Thyroid gland (tissue), 4 donors: Measurements from ENCODE around the gene SPAG5.

Experiments used
- CTCF ChIP-seq, 6 experiments: fragments of 200-600 bp in 3 of 6; fragments of 450-650 bp in 3 of 6; sonication (generic) in 3 of 6; IDR thresholded peaks; one replicate each; pipeline ENCODE4 v1.5.1; 2016 to 2019; ENCODE audit warnings: antibody characterized with exemption in 6 of 6, mild to moderate bottlenecking in 2 of 6, inconsistent platforms in 1 of 6, moderate library complexity in 1 of 6
- POLR2A ChIP-seq, 2 donors: fragments of 450-650 bp; IDR thresholded peaks; one replicate each; pipeline ENCODE4 v1.6.1; 2017; ENCODE audit warnings: antibody characterized with exemption in 2 of 2, mild to moderate bottlenecking in 2 of 2, moderate library complexity in 1 of 2

- no peak for TF ChIP-seq CTCF (IDR thresholded peaks at IDR 0.05)
- TF ChIP-seq POLR2A (IDR thresholded peaks at IDR 0.05) = no peak
These were observed 23.4 kb upstream of the SPAG5 start for GRCh38 chr17:28622186-28622585.
